Adrenal gland (tissue), 12 donors: Measurements from ENCODE around the gene ERC2. TPM values are rescaled to one million over a fixed set of nuclear protein-coding genes. Genes with fewer than 3 reads are reported as not detected.
A peak's percentile ranks its signal among the peaks of the same experiment; 100 is the strongest.

Experiments used
- DNase-seq, 7 donors: peaks; one replicate each; pipeline ENCODE4 v3.0.0-alpha.2; 2019 to 2020
- H3K27ac ChIP-seq, 5 donors: fragments of 200-600 bp; sonication (generic) in 4 of 5; 1 replicate in 3 of 5; 2 replicates in 2 of 5; pipeline versions ENCODE4 v1.5.1 to v1.8.0; 2016 to 2020; ENCODE audit warnings: mild to moderate bottlenecking in 1 of 5
- H3K27me3 ChIP-seq: fragments of 200-600 bp; 2 replicates; pipeline ENCODE4 v1.8.0; 2021
- H3K36me3 ChIP-seq, 2 donors: fragments of 200-600 bp; replicated peaks in 1 of 2; 1 replicate in 1 of 2; 2 replicates in 1 of 2; pipeline versions ENCODE4 v1.5.1 to v1.8.0; 2018 to 2022
- H3K4me1 ChIP-seq, 2 donors: fragments of 200-600 bp; replicated peaks in 1 of 2; 1 replicate in 1 of 2; 2 replicates in 1 of 2; pipeline versions ENCODE4 v1.5.1 to v1.8.0; 2018 to 2021
- H3K4me3 ChIP-seq, 4 donors: fragments of 200-600 bp; sonication (generic) in 3 of 4; one replicate each; pipeline ENCODE4 v1.5.1; 2016 to 2018
- H3K9me3 ChIP-seq, 3 donors: fragments of 200-600 bp; sonication (generic) in 1 of 3; replicated peaks in 1 of 3; 1 replicate in 2 of 3; 2 replicates in 1 of 3; pipeline versions ENCODE4 v1.5.1 to v1.8.0; 2016 to 2021
- CTCF ChIP-seq, 6 experiments: fragments of 450-650 bp in 4 of 6; fragments of 200-600 bp in 2 of 6; sonication (generic) in 1 of 6; IDR thresholded peaks; 1 replicate in 5 of 6; 2 replicates in 1 of 6; pipeline versions ENCODE4 v1.5.1 to v1.8.0; 2016 to 2021; ENCODE audit warnings: antibody characterized with exemption in 6 of 6, mild to moderate bottlenecking in 2 of 6, moderate library complexity in 1 of 6
- POLR2A ChIP-seq, 2 donors: fragments of 450-650 bp; IDR thresholded peaks; one replicate each; pipeline ENCODE4 v1.6.1; 2017; ENCODE audit warnings: antibody characterized with exemption in 2 of 2, mild to moderate bottlenecking in 2 of 2, moderate library complexity in 1 of 2
- WGBS, 4 donors: extraction: QIAGEN DNeasy Blood & Tissue Kit in 2 of 4; methylation state at CpG; one replicate each; pipeline versions ENCODE4 v1.1.5 to v1.1.7; 2013 to 2017; 5-methylcytosine and 5-hydroxymethylcytosine counted together
- intact Hi-C, 2 donors: fragments of 100-400 bp; cut with DNase I; formaldehyde crosslinking; loops; one replicate each; pipeline versions ENCODE4 v1.14.1 to v1.15.0; 2022 to 2023
- polyA plus RNA-seq, 3 donors: library from polyadenylated mRNA; stranded (reverse); fragments of 200-250 nt in 2 of 3; fragments of 350-450 nt in 1 of 3; fragmentation: Illumina TruSeq in 1 of 3; extraction: RNeasy Lipid Tissue Mini Kit (QIAGEN cat#74804) in 1 of 3; gene quantifications; one replicate each; pipeline ENCODE4 v1.2.3, GENCODE V29; 2013 to 2014
- total RNA-seq, 9 donors: library from RNA; depleted of rRNA in 4 of 9; stranded (reverse); fragments of >200 nt in 4 of 9; fragments of 120-200 nt in 1 of 9; fragmentation: NEBNext Ultra II Directional in 1 of 9; extraction: Animal tissue kit (Norgen Biotek cat#: 25700) in 1 of 9; gene quantifications; one replicate each; pipeline versions ENCODE4 v1.1.0 to v1.2.4, GENCODE V29; 2013 to 2023
- donor health status: healthy with polysubstance abuse.
- donor health status: Bipolar disorder and iron deficiency.
- donor health status: DM: yes; HTN: yes; CAD: no.
- donor health status: DM: no; HTN: no; CAD: no.
- donor health status: DM: no; HTN: no; CAD: no.
- donor health status: DM: yes; HTN: yes; CAD: no.

ERC2 gene
- total and polyA plus RNA-seq, 12 donors = 0.47 to 5.8 (median 1.5) TPM

- TF ChIP-seq POLR2A (IDR thresholded peaks at IDR 0.05) = no peak
- TF ChIP-seq CTCF (IDR thresholded peaks at IDR 0.05) = no peak
- H3K4me3 ChIP-seq = no peak overlapping the region
- no peaks in the 10 kb centered on the region for H3K36me3 ChIP-seq
- intact Hi-C loops = no loop called here
- no peaks in the 10 kb centered on the region for H3K9me3 ChIP-seq
- no peaks in the 10 kb centered on the region for H3K27me3 ChIP-seq
- peaks cover 0 to 4% of the 10 kb centered on the region in 2 donors for H3K4me1 ChIP-seq
- DNase-seq = no peak
- H3K27ac ChIP-seq = no peak overlapping the region
- 73 to 77% (median 73%) methylated on average over 12 of the region's 12 CpGs for WGBS, 4 donors
Observed at GRCh38 chr3:55543181-55543614, 925.1 kb downstream of the ERC2 start.

GRCh38 chr3:55541456-55541855 lies 926.8 kb downstream of the ERC2 start:
- TF ChIP-seq POLR2A (IDR thresholded peaks at IDR 0.05) = no peak
- TF ChIP-seq CTCF (IDR thresholded peaks at IDR 0.05) = no peak
- DNase-seq = no peak
- Histone ChIP-seq H3K4me3 (no peak overlapping the region), H3K4me1 (peaks cover 0 to 4% of the 10 kb centered on the region in 2 donors), H3K9me3 (no peaks in the 10 kb centered on the region), H3K36me3 (no peaks in the 10 kb centered on the region), H3K27me3 (no peaks in the 10 kb centered on the region), H3K27ac (no peak overlapping the region)
- WGBS, 4 donors = 14 to 43% (median 36%) methylated on average over 2 of the region's 2 CpGs
- intact Hi-C loops = no loop called here

GRCh38 chr3:55541016-55541415 lies 927.3 kb downstream of the ERC2 start:
- peak in 1 of 7 donors; percentile 5 for DNase-seq
- no peak overlapping the region for H3K27ac ChIP-seq
- 56 to 74% (median 71%) methylated on average over 3 of the region's 3 CpGs for WGBS, 4 donors
- H3K4me3 ChIP-seq = no peak overlapping the region
- intact Hi-C loops = no loop called here
- TF ChIP-seq POLR2A (IDR thresholded peaks at IDR 0.05) = no peak
- no peak for TF ChIP-seq CTCF (IDR thresholded peaks at IDR 0.05)
- H3K36me3 ChIP-seq = no peaks in the 10 kb centered on the region
- H3K9me3 ChIP-seq = no peaks in the 10 kb centered on the region
- H3K4me1 ChIP-seq = peaks cover 0 to 4% of the 10 kb centered on the region in 2 donors
- H3K27me3 ChIP-seq = no peaks in the 10 kb centered on the region

- H3K36me3 ChIP-seq = no peaks in the 10 kb centered on the region
- H3K27me3 ChIP-seq = no peaks in the 10 kb centered on the region
- no peak for DNase-seq
- intact Hi-C loops = no loop called here
- peaks cover 0 to 4% of the 10 kb centered on the region in 2 donors for H3K4me1 ChIP-seq
- no peak for TF ChIP-seq POLR2A (IDR thresholded peaks at IDR 0.05)
- TF ChIP-seq CTCF (IDR thresholded peaks at IDR 0.05) = no peak
- H3K9me3 ChIP-seq = no peaks in the 10 kb centered on the region
- no peak overlapping the region for H3K27ac ChIP-seq
- H3K4me3 ChIP-seq = no peak overlapping the region
- 47 to 63% (median 49%) methylated on average over 5 of the region's 5 CpGs for WGBS, 4 donors
Observed at GRCh38 chr3:55540579-55540978, 927.7 kb downstream of the ERC2 start.
